ENCODE measurements around the gene NDUFA12. TPM values are rescaled to one million over a fixed set of nuclear protein-coding genes. Genes with fewer than 3 reads are reported as not detected.

The NDUFA12 gene
- total RNA-seq, 1 donor from 2014 or later = 118 TPM

DNA sequence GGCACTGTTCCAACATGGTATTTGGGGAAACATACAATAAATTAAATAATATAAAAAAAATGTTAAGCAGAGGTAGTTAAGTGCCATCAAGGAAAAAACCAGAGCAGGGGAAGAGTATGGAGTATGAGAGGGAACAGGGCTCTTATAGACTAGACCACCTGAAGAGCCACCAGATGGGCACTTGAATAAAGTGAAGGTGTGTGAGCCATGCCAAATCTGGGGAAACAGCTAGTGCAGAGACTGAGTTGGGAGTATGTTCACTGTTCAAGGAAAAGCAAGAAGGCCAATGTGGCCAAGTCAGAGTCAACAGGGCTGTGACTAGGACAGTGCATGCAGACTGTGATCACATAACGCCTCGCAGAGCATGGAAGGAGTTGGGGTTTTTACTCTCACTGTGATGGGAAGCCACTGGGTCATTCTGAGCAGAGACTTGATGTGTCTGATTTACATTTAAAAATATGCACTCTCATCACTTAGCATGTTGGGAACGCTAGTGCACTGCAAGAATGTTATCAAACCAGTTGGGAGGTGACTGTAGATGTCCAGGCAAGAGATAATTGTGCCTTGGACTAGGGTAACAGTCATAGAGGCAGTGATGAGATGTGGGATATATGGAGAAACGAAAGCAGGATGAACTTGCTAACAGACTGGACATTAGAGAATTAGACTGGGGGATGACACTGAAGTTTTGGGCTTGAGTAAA is 25.6 kb downstream of the NDUFA12 start:
- H3K27me3 Mint-ChIP-seq (ENCODE audit: low read depth) = no peaks in the 10 kb centered on the region
- peaks cover 6% of the 10 kb centered on the region for H3K4me1 Mint-ChIP-seq (ENCODE audit: low read depth)
- no peak for DNase-seq (ENCODE audit: low spot score)
- no peaks in the 10 kb centered on the region for H3K9me3 Mint-ChIP-seq
- H3K36me3 Mint-ChIP-seq (ENCODE audit: low read depth) = peaks cover 4% of the 10 kb centered on the region
- intact Hi-C loops (cut with micrococcal nuclease) = no loop called here
- no peak overlapping the region for H3K4me3 Mint-ChIP-seq (ENCODE audit: low read depth)
- no peak overlapping the region for H3K27ac Mint-ChIP-seq

- Mint-ChIP-seq H3K9me3 (no peaks in the 10 kb centered on the region), H3K36me3 (ENCODE audit: low read depth) (peaks cover 6% of the 10 kb centered on the region), H3K4me3 (ENCODE audit: low read depth) (no peak overlapping the region), H3K4me1 (ENCODE audit: low read depth) (peaks cover 2% of the 10 kb centered on the region), H3K27me3 (ENCODE audit: low read depth) (no peaks in the 10 kb centered on the region), H3K27ac (no peak overlapping the region)
- intact Hi-C loops (cut with micrococcal nuclease) = no loop called here
- DNase-seq (ENCODE audit: low spot score) = no peak
Measured at GRCh38 chr12:94973221-94973620, 30.3 kb downstream of the NDUFA12 start.

GRCh38 chr12:94972795-94973194 is 30.7 kb downstream of the NDUFA12 start:
- DNase-seq (ENCODE audit: low spot score) = no peak
- Mint-ChIP-seq H3K36me3 (ENCODE audit: low read depth) (peaks cover 6% of the 10 kb centered on the region), H3K27ac (no peak overlapping the region), H3K9me3 (no peaks in the 10 kb centered on the region), H3K4me1 (ENCODE audit: low read depth) (peaks cover 2% of the 10 kb centered on the region), H3K4me3 (ENCODE audit: low read depth) (no peak overlapping the region), H3K27me3 (ENCODE audit: low read depth) (no peaks in the 10 kb centered on the region)
- intact Hi-C loops (cut with micrococcal nuclease) = no loop called here

- H3K27me3 Mint-ChIP-seq (ENCODE audit: low read depth) = no peaks in the 10 kb centered on the region
- H3K4me1 Mint-ChIP-seq (ENCODE audit: low read depth) = peaks cover 2% of the 10 kb centered on the region
- peaks cover 6% of the 10 kb centered on the region for H3K36me3 Mint-ChIP-seq (ENCODE audit: low read depth)
- no peak overlapping the region for H3K4me3 Mint-ChIP-seq (ENCODE audit: low read depth)
- H3K9me3 Mint-ChIP-seq = no peaks in the 10 kb centered on the region
- H3K27ac Mint-ChIP-seq = no peak overlapping the region
- intact Hi-C loops (cut with micrococcal nuclease) = no loop called here
- no peak for DNase-seq (ENCODE audit: low spot score)
Measured at GRCh38 chr12:94971923-94972322, 31.6 kb downstream of the NDUFA12 start.

DNA sequence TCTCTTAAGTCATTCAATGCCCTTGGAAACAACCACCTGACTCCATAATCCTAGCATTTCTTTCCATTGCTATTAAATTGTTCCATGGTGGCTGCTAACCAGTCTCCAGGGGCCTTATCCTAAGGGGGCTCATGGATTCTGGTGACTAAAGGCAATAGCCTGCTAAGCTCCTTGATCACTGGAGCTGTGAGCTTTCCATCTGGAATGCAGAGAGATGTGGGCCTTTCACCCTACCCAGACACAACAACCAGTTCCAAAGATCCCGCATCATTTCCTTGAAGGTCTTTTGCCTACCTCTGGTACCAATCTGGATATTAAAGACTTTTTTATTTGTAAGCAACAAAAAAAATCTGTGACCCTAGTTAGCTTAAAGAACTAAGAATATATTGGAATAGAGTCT is 32.9 kb downstream of the NDUFA12 start:
- Mint-ChIP-seq H3K36me3 (ENCODE audit: low read depth) (peaks cover 6% of the 10 kb centered on the region), H3K4me1 (ENCODE audit: low read depth) (peaks cover 2% of the 10 kb centered on the region), H3K9me3 (no peaks in the 10 kb centered on the region), H3K27ac (no peak overlapping the region), H3K4me3 (ENCODE audit: low read depth) (no peak overlapping the region), H3K27me3 (ENCODE audit: low read depth) (no peaks in the 10 kb centered on the region)
- DNase-seq (ENCODE audit: low spot score) = no peak
- intact Hi-C loops (cut with micrococcal nuclease) = no loop called here

- Mint-ChIP-seq H3K27me3 (ENCODE audit: low read depth) (no peaks in the 10 kb centered on the region), H3K36me3 (ENCODE audit: low read depth) (peaks cover 6% of the 10 kb centered on the region), H3K4me1 (ENCODE audit: low read depth) (peaks cover 2% of the 10 kb centered on the region), H3K9me3 (no peaks in the 10 kb centered on the region), H3K27ac (no peak overlapping the region), H3K4me3 (ENCODE audit: low read depth) (no peak overlapping the region)
- intact Hi-C loops (cut with micrococcal nuclease) = no loop called here
- no peak for DNase-seq (ENCODE audit: low spot score)
Measured at GRCh38 chr12:94969424-94969823, 34.1 kb downstream of the NDUFA12 start.

- no peak for DNase-seq (ENCODE audit: low spot score)
- Mint-ChIP-seq H3K36me3 (ENCODE audit: low read depth) (peaks cover 2% of the 10 kb centered on the region), H3K27me3 (ENCODE audit: low read depth) (peaks cover 2% of the 10 kb centered on the region), H3K27ac (no peak overlapping the region), H3K9me3 (no peaks in the 10 kb centered on the region), H3K4me3 (ENCODE audit: low read depth) (no peak overlapping the region), H3K4me1 (ENCODE audit: low read depth) (no peaks in the 10 kb centered on the region)
- intact Hi-C loops (cut with micrococcal nuclease) = no loop called here
Measured at GRCh38 chr12:94965982-94966630, 37.4 kb downstream of the NDUFA12 start.

GRCh38 chr12:94963649-94964048 is 39.8 kb downstream of the NDUFA12 start:
- DNase-seq (ENCODE audit: low spot score) = no peak
- no peaks in the 10 kb centered on the region for H3K9me3 Mint-ChIP-seq
- intact Hi-C loops (cut with micrococcal nuclease) = no loop called here
- H3K27me3 Mint-ChIP-seq (ENCODE audit: low read depth) = peaks cover 4% of the 10 kb centered on the region
- H3K36me3 Mint-ChIP-seq (ENCODE audit: low read depth) = no peaks in the 10 kb centered on the region
- no peak overlapping the region for H3K4me3 Mint-ChIP-seq (ENCODE audit: low read depth)
- no peak overlapping the region for H3K27ac Mint-ChIP-seq
- no peaks in the 10 kb centered on the region for H3K4me1 Mint-ChIP-seq (ENCODE audit: low read depth)

DNA sequence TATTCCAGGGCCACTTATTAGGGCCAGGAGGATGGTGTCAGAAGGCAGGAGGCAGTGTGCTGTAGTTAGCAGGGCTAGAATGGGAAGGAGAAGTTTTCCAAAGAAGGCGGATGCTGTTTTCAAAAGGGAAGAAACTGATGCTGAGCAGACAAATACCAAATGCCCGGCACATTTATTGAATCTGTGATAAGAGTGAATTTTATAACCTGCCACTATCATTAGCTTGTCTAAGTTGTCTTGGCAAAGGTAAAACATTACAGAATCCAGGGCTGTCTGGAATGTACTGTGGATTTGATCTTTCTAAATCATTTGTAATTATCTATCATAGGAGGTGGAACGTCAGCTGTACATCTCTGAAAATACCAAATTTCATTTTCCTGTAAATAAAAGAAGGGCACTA is 40.8 kb downstream of the NDUFA12 start:
- no peaks in the 10 kb centered on the region for H3K4me1 Mint-ChIP-seq (ENCODE audit: low read depth)
- no peak for DNase-seq (ENCODE audit: low spot score)
- H3K9me3 Mint-ChIP-seq = no peaks in the 10 kb centered on the region
- no peaks in the 10 kb centered on the region for H3K36me3 Mint-ChIP-seq (ENCODE audit: low read depth)
- H3K27me3 Mint-ChIP-seq (ENCODE audit: low read depth) = peaks cover 4% of the 10 kb centered on the region
- intact Hi-C loops (cut with micrococcal nuclease) = no loop called here
- H3K27ac Mint-ChIP-seq = no peak overlapping the region
- H3K4me3 Mint-ChIP-seq (ENCODE audit: low read depth) = no peak overlapping the region

- Mint-ChIP-seq H3K27me3 (ENCODE audit: low read depth) (peaks cover 7% of the 10 kb centered on the region), H3K9me3 (no peaks in the 10 kb centered on the region), H3K36me3 (ENCODE audit: low read depth) (no peaks in the 10 kb centered on the region), H3K4me1 (ENCODE audit: low read depth) (no peaks in the 10 kb centered on the region), H3K4me3 (ENCODE audit: low read depth) (no peak overlapping the region), H3K27ac (no peak overlapping the region)
- DNase-seq (ENCODE audit: low spot score) = no peak
- intact Hi-C loops (cut with micrococcal nuclease) = no loop called here
Measured at GRCh38 chr12:94961911-94962310, 41.6 kb downstream of the NDUFA12 start.

- H3K4me3 Mint-ChIP-seq (ENCODE audit: low read depth) = no peak overlapping the region
- H3K36me3 Mint-ChIP-seq (ENCODE audit: low read depth) = no peaks in the 10 kb centered on the region
- peaks cover 13% of the 10 kb centered on the region for H3K27me3 Mint-ChIP-seq (ENCODE audit: low read depth)
- intact Hi-C loops (cut with micrococcal nuclease) = no loop called here
- no peak overlapping the region for H3K27ac Mint-ChIP-seq
- no peaks in the 10 kb centered on the region for H3K9me3 Mint-ChIP-seq
- H3K4me1 Mint-ChIP-seq (ENCODE audit: low read depth) = no peaks in the 10 kb centered on the region
- no peak for DNase-seq (ENCODE audit: low spot score)
Measured at GRCh38 chr12:94961256-94961824, 42.2 kb downstream of the NDUFA12 start.

- no peak overlapping the region for H3K4me3 Mint-ChIP-seq (ENCODE audit: low read depth)
- intact Hi-C loops (cut with micrococcal nuclease) = loop anchor here (10.0 kb wide), 1 partner anchor 72 kb away; no protein-coding TSS in a partner anchor
- no peak overlapping the region for H3K27ac Mint-ChIP-seq
- DNase-seq (ENCODE audit: low spot score) = no peak
- H3K9me3 Mint-ChIP-seq = no peaks in the 10 kb centered on the region
- no peaks in the 10 kb centered on the region for H3K4me1 Mint-ChIP-seq (ENCODE audit: low read depth)
- no peaks in the 10 kb centered on the region for H3K36me3 Mint-ChIP-seq (ENCODE audit: low read depth)
- peaks cover 29% of the 10 kb centered on the region for H3K27me3 Mint-ChIP-seq (ENCODE audit: low read depth)
Measured at GRCh38 chr12:94957006-94957405, 46.5 kb downstream of the NDUFA12 start.

DNA sequence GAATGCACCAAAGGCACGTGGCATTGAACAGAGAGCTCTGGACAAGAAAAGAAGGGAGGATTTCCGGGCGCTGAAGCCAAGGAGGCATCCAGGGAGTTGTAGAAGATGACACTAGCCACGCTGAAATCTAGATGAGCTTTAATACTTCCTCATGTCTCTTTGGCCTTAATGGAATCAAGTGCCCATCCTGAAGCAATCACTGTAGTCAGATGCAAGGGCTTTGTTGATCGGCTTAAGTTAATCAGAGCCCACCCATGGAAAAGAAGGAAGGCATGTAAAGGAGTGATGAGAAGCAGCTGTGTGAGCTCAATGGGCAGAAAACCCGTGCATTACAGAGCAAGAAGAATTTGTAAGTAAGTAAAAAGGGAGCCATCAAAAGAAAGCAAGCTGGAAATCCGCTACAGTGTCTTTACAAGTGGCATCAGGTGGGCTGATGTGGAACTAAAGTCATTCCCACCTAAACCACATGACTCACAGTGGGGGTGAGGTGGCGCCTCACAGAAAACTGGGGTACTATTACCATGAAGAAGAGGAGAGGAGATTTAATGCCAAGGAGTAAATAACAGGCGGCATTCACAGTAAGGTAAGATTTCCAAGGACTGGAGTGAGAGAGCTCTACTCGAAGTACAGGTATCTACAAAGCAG is 48.4 kb downstream of the NDUFA12 start:
- peaks cover 33% of the 10 kb centered on the region for H3K27me3 Mint-ChIP-seq (ENCODE audit: low read depth)
- H3K36me3 Mint-ChIP-seq (ENCODE audit: low read depth) = no peaks in the 10 kb centered on the region
- peaks cover 3% of the 10 kb centered on the region for H3K4me1 Mint-ChIP-seq (ENCODE audit: low read depth)

More for the DNA sequence above, 48.4 kb downstream of the NDUFA12 start:
- Mint-ChIP-seq H3K4me3 (ENCODE audit: low read depth) (no peak overlapping the region), H3K27ac (no peak overlapping the region), H3K9me3 (no peaks in the 10 kb centered on the region)
- intact Hi-C loops (cut with micrococcal nuclease) = loop anchor here (10.0 kb wide), 1 partner anchor 70 kb away; no protein-coding TSS in a partner anchor
- no peak for DNase-seq (ENCODE audit: low spot score)

All from activated T-helper 2 cell treated with anti-CD3 and anti-CD28 coated beads, Interferon-gamma antibody, Interleukin-2, Interleukin-4, amounts not matched to agents 10 μg/mL and 5 μg/mL and 100 μg/mL, durations not matched to agents 14 hours and 24 hours and 36 hours (primary cell).